Ishikawa (cell line): ENCODE measurements around the gene MRPL34.

Experiments
- CREB1 ChIP-seq: IDR thresholded peaks from 2 replicates; pipeline ENCODE4 v1.6.1; 2012; ENCODE audit warnings: low read depth
- EP300 ChIP-seq: IDR thresholded peaks from 2 replicates; pipeline ENCODE4 v1.6.1; 2012; ENCODE audit warnings: borderline replicate concordance
- FOXM1 ChIP-seq: IDR thresholded peaks from 2 replicates; pipeline ENCODE4 v1.6.1; 2012; ENCODE audit warnings: low read depth, borderline replicate concordance
- MAX ChIP-seq: IDR thresholded peaks from 2 replicates; pipeline ENCODE4 v1.6.1; 2012
- NFIC ChIP-seq: IDR thresholded peaks from 2 replicates; pipeline ENCODE4 v1.6.1; 2012
- RAD21 ChIP-seq: IDR thresholded peaks from 2 replicates; pipeline ENCODE4 v1.6.1; 2012; ENCODE audit warnings: low read depth
- TAF1 ChIP-seq: IDR thresholded peaks from 2 replicates; pipeline ENCODE4 v1.6.1; 2012; ENCODE audit warnings: low read depth, mild to moderate bottlenecking

GRCh38 chr19:17327654-17328516 is 22.2 kb downstream of the MRPL34 start:
- TF ChIP-seq RAD21 (no peak), TAF1 (no peak), CREB1 (no peak), FOXM1 (no peak), NFIC (no peak), EP300 (no peak), MAX (no peak)
